ENCODE results near the gene ARHGEF5.

DNA sequence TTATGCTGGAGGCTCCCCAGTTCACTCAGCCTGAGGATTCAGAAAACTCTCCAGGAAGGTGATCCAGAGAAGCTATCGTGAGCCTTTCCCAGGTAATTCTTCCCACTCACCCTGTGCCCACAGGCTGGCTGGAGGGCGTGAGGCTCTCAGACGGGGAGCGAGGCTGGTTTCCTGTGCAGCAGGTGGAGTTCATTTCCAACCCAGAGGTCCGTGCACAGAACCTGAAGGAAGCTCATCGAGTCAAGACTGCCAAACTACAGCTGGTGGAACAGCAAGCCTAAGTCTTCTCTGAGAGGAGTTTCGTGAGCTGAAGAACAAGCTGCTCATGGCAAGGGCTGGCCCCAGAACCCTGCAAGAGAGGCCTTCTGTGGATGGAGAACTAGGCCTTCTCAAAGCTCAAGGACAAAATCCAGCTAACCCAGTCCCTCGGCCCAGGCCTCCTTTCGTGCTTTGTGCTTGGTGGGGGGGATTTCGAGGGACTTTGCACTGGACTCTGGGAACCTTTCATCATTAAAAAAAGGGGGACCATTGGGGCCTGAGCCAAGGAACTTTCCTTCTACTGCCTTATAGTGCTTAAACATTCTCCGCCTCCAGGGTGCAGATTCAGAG is 24.7 kb downstream of the ARHGEF5 start:
- TF ChIP-seq, protein P1, sequence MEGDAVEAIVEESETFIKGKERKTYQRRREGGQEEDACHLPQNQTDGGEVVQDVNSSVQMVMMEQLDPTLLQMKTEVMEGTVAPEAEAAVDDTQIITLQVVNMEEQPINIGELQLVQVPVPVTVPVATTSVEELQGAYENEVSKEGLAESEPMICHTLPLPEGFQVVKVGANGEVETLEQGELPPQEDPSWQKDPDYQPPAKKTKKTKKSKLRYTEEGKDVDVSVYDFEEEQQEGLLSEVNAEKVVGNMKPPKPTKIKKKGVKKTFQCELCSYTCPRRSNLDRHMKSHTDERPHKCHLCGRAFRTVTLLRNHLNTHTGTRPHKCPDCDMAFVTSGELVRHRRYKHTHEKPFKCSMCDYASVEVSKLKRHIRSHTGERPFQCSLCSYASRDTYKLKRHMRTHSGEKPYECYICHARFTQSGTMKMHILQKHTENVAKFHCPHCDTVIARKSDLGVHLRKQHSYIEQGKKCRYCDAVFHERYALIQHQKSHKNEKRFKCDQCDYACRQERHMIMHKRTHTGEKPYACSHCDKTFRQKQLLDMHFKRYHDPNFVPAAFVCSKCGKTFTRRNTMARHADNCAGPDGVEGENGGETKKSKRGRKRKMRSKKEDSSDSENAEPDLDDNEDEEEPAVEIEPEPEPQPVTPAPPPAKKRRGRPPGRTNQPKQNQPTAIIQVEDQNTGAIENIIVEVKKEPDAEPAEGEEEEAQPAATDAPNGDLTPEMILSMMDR (conservative IDR thresholded peaks at IDR 0.05; ENCODE audit: low read length) = no peak
- no peak for TF ChIP-seq EZH2phosphoT487 (IDR thresholded peaks at IDR 0.05; ENCODE audit: borderline replicate concordance)
